ENCODE data around the gene CMIP.

DNA sequence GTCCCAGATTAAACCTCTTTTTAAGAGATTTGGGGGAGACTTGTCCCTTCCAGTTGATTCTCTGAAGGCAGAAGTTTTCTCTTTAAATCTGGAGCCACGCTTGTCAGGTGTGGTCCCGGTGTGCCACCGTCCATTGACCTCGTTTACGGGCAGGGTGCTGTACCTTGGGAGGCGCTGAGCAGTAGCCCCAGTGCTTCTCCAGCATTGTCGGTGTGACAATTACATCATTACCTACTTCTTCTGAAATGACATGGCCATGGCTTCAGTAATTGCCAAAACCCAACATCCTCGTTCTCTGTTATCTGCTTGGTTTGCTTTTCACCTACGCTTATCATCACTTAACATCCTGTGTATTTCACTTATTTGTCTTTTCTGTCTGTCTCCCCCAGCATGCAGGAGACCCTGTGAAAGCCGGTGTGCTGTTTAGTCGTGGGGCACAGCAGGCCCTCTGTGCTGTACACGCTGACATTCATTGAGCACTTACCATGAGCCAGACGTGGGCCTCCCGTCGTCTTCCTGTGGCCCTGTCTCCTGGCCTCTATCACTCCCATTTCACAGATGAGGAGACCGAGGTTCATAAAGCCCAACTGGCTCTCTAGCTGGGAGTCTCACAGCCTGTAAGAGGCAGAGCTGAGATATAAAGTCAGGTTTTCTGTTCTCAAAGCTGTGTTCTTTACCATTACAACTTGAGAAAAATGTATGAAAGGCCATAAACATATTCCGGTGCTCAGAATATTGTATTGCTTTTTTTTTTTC, 143.9 kb downstream of the CMIP start:
- no peak for TF ChIP-seq POLR2AphosphoS5 (IDR thresholded peaks at IDR 0.05)
- TF ChIP-seq CTCF (IDR thresholded peaks at IDR 0.05; ENCODE audit: poor library complexity, severe bottlenecking), result no peak
- TF ChIP-seq, protein P1, sequence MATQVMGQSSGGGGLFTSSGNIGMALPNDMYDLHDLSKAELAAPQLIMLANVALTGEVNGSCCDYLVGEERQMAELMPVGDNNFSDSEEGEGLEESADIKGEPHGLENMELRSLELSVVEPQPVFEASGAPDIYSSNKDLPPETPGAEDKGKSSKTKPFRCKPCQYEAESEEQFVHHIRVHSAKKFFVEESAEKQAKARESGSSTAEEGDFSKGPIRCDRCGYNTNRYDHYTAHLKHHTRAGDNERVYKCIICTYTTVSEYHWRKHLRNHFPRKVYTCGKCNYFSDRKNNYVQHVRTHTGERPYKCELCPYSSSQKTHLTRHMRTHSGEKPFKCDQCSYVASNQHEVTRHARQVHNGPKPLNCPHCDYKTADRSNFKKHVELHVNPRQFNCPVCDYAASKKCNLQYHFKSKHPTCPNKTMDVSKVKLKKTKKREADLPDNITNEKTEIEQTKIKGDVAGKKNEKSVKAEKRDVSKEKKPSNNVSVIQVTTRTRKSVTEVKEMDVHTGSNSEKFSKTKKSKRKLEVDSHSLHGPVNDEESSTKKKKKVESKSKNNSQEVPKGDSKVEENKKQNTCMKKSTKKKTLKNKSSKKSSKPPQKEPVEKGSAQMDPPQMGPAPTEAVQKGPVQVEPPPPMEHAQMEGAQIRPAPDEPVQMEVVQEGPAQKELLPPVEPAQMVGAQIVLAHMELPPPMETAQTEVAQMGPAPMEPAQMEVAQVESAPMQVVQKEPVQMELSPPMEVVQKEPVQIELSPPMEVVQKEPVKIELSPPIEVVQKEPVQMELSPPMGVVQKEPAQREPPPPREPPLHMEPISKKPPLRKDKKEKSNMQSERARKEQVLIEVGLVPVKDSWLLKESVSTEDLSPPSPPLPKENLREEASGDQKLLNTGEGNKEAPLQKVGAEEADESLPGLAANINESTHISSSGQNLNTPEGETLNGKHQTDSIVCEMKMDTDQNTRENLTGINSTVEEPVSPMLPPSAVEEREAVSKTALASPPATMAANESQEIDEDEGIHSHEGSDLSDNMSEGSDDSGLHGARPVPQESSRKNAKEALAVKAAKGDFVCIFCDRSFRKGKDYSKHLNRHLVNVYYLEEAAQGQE (IDR thresholded peaks at IDR 0.05; ENCODE audit: borderline replicate concordance), result no peak
- TF ChIP-seq SMC3 (conservative IDR thresholded peaks at IDR 0.05; ENCODE audit: poor library complexity), result no peak
- TF ChIP-seq EZH2 (IDR thresholded peaks at IDR 0.05; ENCODE audit: borderline replicate concordance, insufficient read depth, low read length, poor library complexity, severe bottlenecking), result no peak
- TF ChIP-seq MXI1 (conservative IDR thresholded peaks at IDR 0.05; ENCODE audit: poor library complexity, severe bottlenecking), result no peak
- no peak for TF ChIP-seq EP300 (conservative IDR thresholded peaks at IDR 0.05; ENCODE audit: poor library complexity, severe bottlenecking)
